Heart right ventricle (tissue), 16 donors: ENCODE measurements around the gene CFAP141. TPM values are rescaled to one million over a fixed set of nuclear protein-coding genes. Genes with fewer than 3 reads are reported as not detected.

Experiments
- ATAC-seq, 8 donors: fragments of 200-7000 bp; cut with Tn5 transposase; one replicate each; pipeline ENCODE4 v1.9.1; 2020; ENCODE audit warnings: mild to moderate bottlenecking in 8 of 8, moderate library complexity in 8 of 8, moderate number of reproducible peaks in 1 of 8
- DNase-seq, 2 donors: peaks; one replicate each; pipeline ENCODE4 v3.0.0-alpha.2; 2020
- H3K27ac ChIP-seq, 10 donors: fragments of 200-600 bp; sonication (generic) in 2 of 10; one replicate each; pipeline versions ENCODE4 v1.5.0 to v1.8.0; 2020 to 2022; ENCODE audit warnings: mild to moderate bottlenecking in 3 of 10
- H3K27me3 ChIP-seq, 7 donors: fragments of 200-600 bp; one replicate each; pipeline ENCODE4 v1.8.0; 2021 to 2022; ENCODE audit warnings: mild to moderate bottlenecking in 2 of 7
- H3K36me3 ChIP-seq, 9 donors: fragments of 200-600 bp; sonication (generic) in 1 of 9; one replicate each; pipeline versions ENCODE4 v1.5.0 to v1.8.0; 2020 to 2022; ENCODE audit warnings: mild to moderate bottlenecking in 2 of 9
- H3K4me1 ChIP-seq, 9 donors: fragments of 200-600 bp; sonication (generic) in 1 of 9; one replicate each; pipeline versions ENCODE4 v1.5.0 to v1.8.0; 2020 to 2022; ENCODE audit warnings: mild to moderate bottlenecking in 4 of 9
- H3K4me3 ChIP-seq, 10 donors: fragments of 200-600 bp; sonication (generic) in 2 of 10; one replicate each; pipeline versions ENCODE4 v1.5.0 to v1.8.0; 2020 to 2022; ENCODE audit warnings: mild to moderate bottlenecking in 7 of 10, moderate library complexity in 2 of 10
- H3K9me3 ChIP-seq, 11 donors: fragments of 200-600 bp in 10 of 11; sonication (generic) in 2 of 11; one replicate each; pipeline versions ENCODE4 v1.5.0 to v1.8.0; 2013 to 2022; ENCODE audit warnings: mild to moderate bottlenecking in 2 of 11, control low read depth in 1 of 11, moderate library complexity in 1 of 11
- CTCF ChIP-seq, 9 donors: fragments of 200-600 bp; sonication (generic) in 2 of 9; IDR thresholded peaks; one replicate each; pipeline versions ENCODE4 v1.5.0 to v1.8.0; 2021 to 2022; ENCODE audit warnings: antibody characterized with exemption in 9 of 9, mild to moderate bottlenecking in 5 of 9, moderate library complexity in 1 of 9
- WGBS, 2 donors: extraction: QIAGEN DNeasy Blood & Tissue Kit; methylation state at CpG; one replicate each; pipeline ENCODE4 v1.1.7; 2013; ENCODE audit warnings: inconsistent platforms in 1 of 2; 5-methylcytosine and 5-hydroxymethylcytosine counted together
- intact Hi-C, 10 donors: fragments of 100-400 bp; cut with DNase I; formaldehyde crosslinking; loops; one replicate each; pipeline versions ENCODE4 v1.11.1 to v1.14.2; 2022
- polyA plus RNA-seq, 2 donors: library from polyadenylated mRNA; stranded (reverse); fragments of 200-250 nt; gene quantifications; one replicate each; pipeline ENCODE4 v1.2.3, GENCODE V29; 2013
- total RNA-seq, 10 donors: library from RNA; stranded (reverse); fragmentation: NEBNext Ultra II Directional in 3 of 10; extraction: Animal tissue kit (Norgen Biotek cat#: 25700) in 3 of 10; gene quantifications; one replicate each; pipeline versions ENCODE4 v1.2.1 to v1.2.4, GENCODE V29; 2021 to 2023
- donor health status: Arrhythmogenic right ventricular cardiomyopathy.
- donor health status: ischemic (EF 13 %, LVEDD 7.1; RV severe dilation, severe dysfunction).
- donor health status: healthy with polysubstance abuse.
- donor health status: DM: no; HTN: yes; CAD: no.
- donor health status: DM: no; HTN: no; CAD: no.
- donor health status: ischemic (EF 25% LVEDD 6.9; RV normal size, moderate dysfunction).
- donor health status: ischemic (EF 25% LVEDD 5.7; RV mildly dilated, moderate dysfunction).
- donor health status: healthy.
- donor health status: DM: yes; HTN: yes; CAD: no.
- donor health status: Ischemic cardiomyopathy.
- donor health status: ischemic (EF 35%, LVEDD 5.7; RV mildly dilated, moderate dysfunction).
- donor health status: nonischemic (EF 11% LVEDD 7.7; RV severe dilation, severe dysfunction).
- donor health status: DM: yes; HTN: yes; CAD: no.
- donor health status: PGD.
- donor health status: ischemic (EF 29% LVEDD 5.4; RV normal size, mild dysfunction).
- donor health status: nonischemic (EF 23%, LVEDD 6.1; RV moderate dilation, normal function).

The CFAP141 gene
- total and polyA plus RNA-seq, 12 donors, result 0.22 to 1.1 (median 0.92) TPM; not detected in 8

- H3K36me3 ChIP-seq, result peaks cover 0 to 50% (median 8%) of the 10 kb centered on the region in 9 donors
- ATAC-seq, result peak; percentile 25 to 73 (median 28)
- peak overlapping the region; percentile 69 to 93 (median 88) for H3K4me3 ChIP-seq
- H3K27me3 ChIP-seq, result no peaks in the 10 kb centered on the region
- peak overlapping the region; percentile 86 to 100 (median 99) for H3K27ac ChIP-seq
- H3K9me3 ChIP-seq, result no peaks in the 10 kb centered on the region
- 0 to 1% methylated on average over 25 to 28 of the region's 28 CpGs for whole genome bisulfite sequencing, 2 donors
- intact Hi-C loops, result loop anchor here in 4 of 10 donors (2.0 to 5.0 kb wide), 6 partner anchors 36 to 51 kb away; partner anchors contain the start of gene HAX1 (in 3 of the 4)
- H3K4me1 ChIP-seq, result peaks cover 14 to 68% (median 62%) of the 10 kb centered on the region in 9 donors
- TF ChIP-seq CTCF (IDR thresholded peaks at IDR 0.05), result no peak
- peak in 1 of 2 donors; percentile 70 for DNase-seq
Observed at GRCh38 chr1:154221278-154222001, 15.3 kb upstream of the CFAP141 start.

- no peak for TF ChIP-seq CTCF (IDR thresholded peaks at IDR 0.05)
- ATAC-seq, result peak in 3 of 8 donors; percentile 2 to 57 (median 4)
- 0 to 1% methylated on average over 27 to 33 of the region's 33 CpGs for WGBS, 2 donors
- Histone ChIP-seq H3K27ac (peak overlapping the region; percentile 86 to 100 (median 99)), H3K4me1 (peaks cover 14 to 68% (median 62%) of the 10 kb centered on the region in 9 donors), H3K27me3 (no peaks in the 10 kb centered on the region), H3K9me3 (no peaks in the 10 kb centered on the region), H3K36me3 (peaks cover 0 to 49% (median 8%) of the 10 kb centered on the region in 9 donors), H3K4me3 (peak overlapping the region; percentile 69 to 93 (median 88))
- intact Hi-C loops, result loop anchor here in 4 of 10 donors (2.0 to 5.0 kb wide), 6 partner anchors 36 to 52 kb away; partner anchors contain the start of gene HAX1 (in 3 of the 4)
- DNase-seq, result peak in 1 of 2 donors; percentile 47
Observed at GRCh38 chr1:154220970-154221277, 14.8 kb upstream of the CFAP141 start.

GRCh38 chr1:154220071-154220969 lies 14.2 kb upstream of the CFAP141 start, which contains the start of gene UBAP2L:
TSS of gene UBAP2L (plus strand) at chr1:154220955. CDS start at chr1:154225124, 4,169 bp downstream.
- Histone ChIP-seq H3K36me3 (peaks cover 0 to 49% (median 8%) of the 10 kb centered on the region in 9 donors), H3K4me3 (peak within 1 kb of the TSS; percentile 69 to 93 (median 88)), H3K27ac (peak within 1 kb of the TSS; percentile 90 to 100 (median 99)), H3K4me1 (peaks cover 14 to 67% (median 62%) of the 10 kb centered on the region in 9 donors), H3K27me3 (no peaks in the 10 kb centered on the region), H3K9me3 (no peaks in the 10 kb centered on the region)
- WGBS, 2 donors, result 0% methylated on average over 72 to 73 of the region's 73 CpGs
- DNase-seq (peak; percentile 99), ATAC-seq (peak; percentile 97 to 99 (median 98))
- TF ChIP-seq CTCF (IDR thresholded peaks at IDR 0.05), result no peak
- intact Hi-C loops, result loop anchor here in 4 of 10 donors (2.0 to 5.0 kb wide), 6 partner anchors 37 to 52 kb away; partner anchors contain the start of gene HAX1 (in 3 of the 4)

- H3K27ac ChIP-seq, result peak overlapping the region in 9 of 10 donors; percentile 95 to 100 (median 99)
- intact Hi-C loops, result loop anchor here in 2 of 10 donors (2.0 to 10.0 kb wide), 2 partner anchors 37 to 115 kb away; no protein-coding TSS in a partner anchor
Observed at GRCh38 chr1:154219541-154219940, 13.4 kb upstream of the CFAP141 start.

More at GRCh38 chr1:154219541-154219940, 13.4 kb upstream of the CFAP141 start:
- peaks cover 0 to 49% (median 8%) of the 10 kb centered on the region in 9 donors for H3K36me3 ChIP-seq
- 15 to 17% methylated on average over 5 of the region's 5 CpGs for WGBS, 2 donors
- no peaks in the 10 kb centered on the region for H3K9me3 ChIP-seq
- ATAC-seq (no peak), DNase-seq (no peak)
- TF ChIP-seq CTCF (IDR thresholded peaks at IDR 0.05), result no peak
- H3K4me1 ChIP-seq, result peaks cover 14 to 60% (median 55%) of the 10 kb centered on the region in 9 donors
- no peaks in the 10 kb centered on the region for H3K27me3 ChIP-seq
- H3K4me3 ChIP-seq, result peak overlapping the region; percentile 69 to 93 (median 88)
